Hematopoietic multipotent progenitor cell (in vitro differentiated cells): Measurements from ENCODE around the gene RBM33. TPM values are rescaled to one million over a fixed set of nuclear protein-coding genes. Genes with fewer than 3 reads are reported as not detected.

ENCODE experiments used
- DNase-seq, 3 donors: peaks; one replicate each; pipeline ENCODE4 v3.0.0-alpha.2; 2011 to 2015; ENCODE audit warnings: low read depth in 2 of 3, low spot score in 2 of 3
- total RNA-seq: library from RNA; depleted of rRNA; stranded (reverse); fragments of >200 nt; gene quantifications from one replicate; pipeline ENCODE4 v1.2.3, GENCODE V29; 2012

The RBM33 gene
- total RNA-seq, 1 donor = 36.4 TPM

GRCh38 chr7:155721056-155721455 is 76.6 kb downstream of the RBM33 start:
- DNase-seq = no peak

DNA sequence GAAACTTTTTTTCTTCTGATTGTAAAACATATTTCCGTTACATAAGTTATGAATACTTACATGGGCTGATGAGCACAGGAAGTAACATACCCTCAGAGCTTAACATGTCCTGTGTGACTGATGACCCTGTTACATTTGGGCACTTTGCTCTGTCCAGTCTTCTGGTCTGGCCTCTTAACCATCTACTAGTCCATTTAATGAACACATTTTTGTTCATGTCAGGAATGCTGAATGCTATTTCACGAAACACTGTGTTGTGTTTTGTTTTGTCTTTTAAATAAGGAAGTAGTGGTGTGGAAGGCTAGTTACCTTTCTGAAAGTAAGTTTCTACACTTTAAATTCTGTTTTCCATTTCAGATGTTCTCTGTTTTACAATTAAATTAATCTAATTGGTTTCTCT is 77.7 kb downstream of the RBM33 start:
- no peak for DNase-seq

DNA sequence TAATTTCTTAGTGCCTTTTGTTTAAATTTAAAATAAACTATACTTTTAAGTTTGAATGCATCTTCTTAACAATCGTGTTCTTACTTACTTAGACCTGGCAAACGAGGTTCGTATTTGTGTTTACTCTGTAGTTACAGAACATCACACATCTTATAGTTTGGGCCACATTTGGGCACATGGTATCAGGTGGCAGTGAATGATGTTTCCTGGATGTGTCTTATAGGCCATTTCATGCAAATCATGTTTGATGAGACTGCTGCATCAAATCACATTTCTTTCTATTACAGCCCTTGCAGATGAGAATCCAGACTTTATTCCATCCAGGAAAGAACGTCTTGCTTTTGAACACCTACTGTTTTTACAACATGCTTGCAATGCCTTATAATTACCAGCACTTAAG is 78.5 kb downstream of the RBM33 start:
- no peak for DNase-seq

- no peak for DNase-seq
Observed at GRCh38 chr7:155724327-155725005, 80.0 kb downstream of the RBM33 start.

- no peak for DNase-seq
Observed at GRCh38 chr7:155725006-155725355, 80.5 kb downstream of the RBM33 start.

DNA sequence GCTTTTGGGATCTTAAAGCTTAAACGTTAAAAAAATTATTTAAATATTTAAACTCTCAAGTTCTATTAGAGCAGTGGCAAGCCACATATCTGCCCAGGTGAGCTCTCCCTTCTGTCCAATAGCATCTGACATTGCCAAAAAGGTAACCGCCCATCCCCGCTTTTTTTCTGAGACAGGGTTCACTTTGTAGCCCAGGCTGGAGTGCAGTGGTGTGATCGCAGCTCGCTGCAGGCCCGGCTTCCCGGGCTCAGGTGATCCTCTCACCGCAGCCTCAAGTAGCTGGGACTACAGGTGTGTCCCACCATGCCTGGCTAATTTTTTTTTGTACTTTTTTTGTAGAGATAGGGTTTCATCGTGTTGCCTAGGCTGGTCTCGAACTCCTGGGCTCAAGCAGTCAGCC is 83.2 kb downstream of the RBM33 start:
- no peak for DNase-seq

DNA sequence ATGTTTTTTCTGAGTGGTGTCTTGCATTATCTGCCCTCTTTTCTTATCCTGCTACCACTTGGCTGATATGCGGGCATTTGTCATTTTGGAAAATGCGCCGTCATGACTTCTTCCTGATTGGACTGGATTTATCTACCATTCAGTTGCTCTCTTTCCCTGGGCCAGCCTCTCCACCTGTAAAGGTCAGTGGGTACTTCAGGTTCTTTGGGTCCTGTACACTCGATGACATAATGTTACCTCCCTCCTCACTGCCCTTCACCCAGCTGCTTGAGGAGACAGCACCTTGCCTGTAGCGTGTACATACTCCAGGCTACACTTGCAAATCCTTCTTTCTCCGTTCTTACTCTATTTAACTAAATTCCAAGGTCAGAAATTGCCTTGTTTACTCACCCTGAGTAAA is 83.7 kb downstream of the RBM33 start:
- no peak for DNase-seq

DNA sequence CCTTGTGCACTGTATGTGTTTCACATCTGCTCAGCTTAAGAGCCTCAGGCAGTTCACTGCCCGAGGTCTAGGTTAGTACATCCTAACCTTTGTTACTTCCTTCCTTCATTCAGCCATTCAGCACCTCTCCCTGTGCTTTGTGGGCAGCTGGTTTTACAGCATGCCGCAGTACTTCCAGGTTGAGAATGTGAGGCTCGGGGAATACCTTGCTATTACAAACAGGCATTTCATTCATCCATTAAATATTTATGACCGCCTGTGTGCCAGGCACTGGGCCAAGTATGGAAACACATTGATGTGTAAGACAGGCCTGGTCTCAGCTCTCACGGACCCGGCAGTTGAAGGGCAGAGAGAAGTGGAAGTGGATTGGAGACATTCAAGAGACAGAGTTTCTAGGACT is 85.4 kb downstream of the RBM33 start:
- no peak for DNase-seq

- no peak for DNase-seq
Observed at GRCh38 chr7:155731380-155731779, 86.9 kb downstream of the RBM33 start.

- no peak for DNase-seq
Observed at GRCh38 chr7:155731871-155732270, 87.4 kb downstream of the RBM33 start.

- DNase-seq = no peak
Observed at GRCh38 chr7:155732286-155732685, 87.8 kb downstream of the RBM33 start.

- DNase-seq = peak in 1 of 3 donors; percentile 38
Observed at GRCh38 chr7:155733582-155734444, 89.4 kb downstream of the RBM33 start.

- DNase-seq = no peak
Observed at GRCh38 chr7:155734445-155734809, 90.0 kb downstream of the RBM33 start.

GRCh38 chr7:155735442-155736115 is 91.1 kb downstream of the RBM33 start:
- DNase-seq = no peak

DNA sequence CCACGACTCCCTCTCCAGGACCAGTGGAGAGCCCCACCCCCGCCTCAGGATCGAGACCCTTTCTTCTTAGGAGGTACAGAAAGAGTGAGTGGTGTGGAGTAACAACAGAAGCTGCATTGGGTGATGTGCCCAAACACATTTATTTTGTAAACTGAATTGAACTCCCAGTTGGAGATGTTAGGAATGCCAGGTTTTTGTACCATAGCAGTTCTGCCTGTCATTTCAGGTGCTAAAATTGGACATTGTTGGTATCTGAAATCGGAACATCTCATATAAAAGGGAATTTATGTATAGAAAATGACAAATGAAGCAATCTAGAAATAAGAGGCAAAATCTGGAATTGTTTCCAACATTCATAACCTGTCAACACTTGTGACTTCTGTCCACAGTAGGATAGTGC is 93.1 kb downstream of the RBM33 start:
- DNase-seq = no peak

GRCh38 chr7:155738104-155738503 is 93.6 kb downstream of the RBM33 start:
- no peak for DNase-seq

GRCh38 chr7:155738652-155739537 is 94.4 kb downstream of the RBM33 start:
- peak in 2 of 3 donors; percentile 59 to 78 for DNase-seq

- no peak for DNase-seq
Observed at GRCh38 chr7:155739538-155740143, 95.2 kb downstream of the RBM33 start.

- DNase-seq = no peak
Observed at GRCh38 chr7:155741082-155741481, 96.6 kb downstream of the RBM33 start.

- DNase-seq = no peak
Observed at GRCh38 chr7:155741805-155742204, 97.3 kb downstream of the RBM33 start.
